Stimulated activated CD8-positive, alpha-beta memory T cell treated with anti-CD3 and anti-CD28 coated beads, Interleukin-4, amount 100 ng/mL, for 24 hours (primary cell): ENCODE data around the gene SAG.

ENCODE experiments used
- DNase-seq: peaks from one replicate; pipeline ENCODE4 v3.0.0-alpha.2; 2020; ENCODE audit warnings: low read depth

SAG gene

GRCh38 chr2:233288663-233289062 is 19.0 kb upstream of the SAG start:
- no peak for DNase-seq

DNA sequence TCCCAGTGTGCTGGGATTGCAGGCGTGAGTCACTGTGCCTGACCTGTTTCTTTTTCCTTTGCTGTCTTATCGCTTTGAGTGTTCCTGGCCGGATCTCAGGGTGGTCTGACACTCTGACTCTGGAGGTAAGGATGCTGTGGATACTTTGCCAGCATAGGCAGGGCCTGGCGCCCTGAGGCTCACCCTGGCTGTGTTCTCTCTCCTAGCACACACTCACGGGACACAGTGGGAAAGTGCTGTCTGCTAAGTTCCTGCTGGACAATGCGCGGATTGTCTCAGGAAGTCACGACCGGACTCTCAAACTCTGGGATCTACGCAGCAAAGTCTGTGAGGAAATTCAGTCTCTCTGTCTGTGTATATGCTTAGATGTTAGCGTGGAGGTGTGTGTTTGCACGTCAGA is 18.0 kb upstream of the SAG start:
- no peak for DNase-seq

- DNase-seq: no peak
Observed at GRCh38 chr2:233290051-233290845, 17.4 kb upstream of the SAG start.

DNA sequence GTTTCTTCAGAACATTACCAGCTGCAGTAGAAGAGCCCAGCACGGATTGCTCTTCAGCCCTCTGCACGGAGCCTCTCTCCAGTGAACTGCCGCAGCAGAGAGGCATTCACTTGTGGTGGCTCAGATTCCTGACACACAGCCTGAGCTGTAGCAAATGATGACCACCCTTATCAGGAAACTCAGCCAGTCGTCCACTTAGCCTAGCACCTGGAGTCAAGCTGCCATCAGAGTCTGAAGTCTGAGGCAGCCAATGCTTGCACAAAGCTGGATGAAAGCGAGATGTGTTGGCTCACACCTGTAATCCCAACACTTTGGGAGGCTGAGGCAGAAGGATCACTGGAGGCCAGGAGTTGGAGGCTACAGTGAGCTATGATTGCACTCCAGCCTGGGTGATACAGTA is 11.7 kb upstream of the SAG start:
- DNase-seq: no peak

DNA sequence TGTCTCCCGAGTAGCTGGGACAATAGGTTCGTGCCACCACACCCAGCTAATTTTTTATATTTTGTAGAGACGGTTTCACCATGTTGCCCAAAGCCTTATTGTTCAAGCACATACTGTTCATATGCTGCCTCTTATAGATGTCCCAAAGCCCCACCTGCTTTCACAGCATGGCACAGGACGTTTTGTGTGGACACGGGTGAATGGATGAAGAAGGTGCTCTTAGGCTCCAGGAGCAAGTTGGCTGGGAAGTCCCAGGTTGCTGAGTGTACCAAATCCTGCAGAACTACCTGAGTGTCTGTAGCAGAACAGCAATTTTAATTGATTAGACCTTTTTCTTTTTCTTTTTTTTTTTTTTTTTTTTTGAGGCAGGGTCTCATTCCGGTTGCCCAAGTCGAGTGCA is 10.5 kb upstream of the SAG start:
- DNase-seq: no peak

GRCh38 chr2:233300401-233300800 is 7.2 kb upstream of the SAG start:
- no peak for DNase-seq

DNA sequence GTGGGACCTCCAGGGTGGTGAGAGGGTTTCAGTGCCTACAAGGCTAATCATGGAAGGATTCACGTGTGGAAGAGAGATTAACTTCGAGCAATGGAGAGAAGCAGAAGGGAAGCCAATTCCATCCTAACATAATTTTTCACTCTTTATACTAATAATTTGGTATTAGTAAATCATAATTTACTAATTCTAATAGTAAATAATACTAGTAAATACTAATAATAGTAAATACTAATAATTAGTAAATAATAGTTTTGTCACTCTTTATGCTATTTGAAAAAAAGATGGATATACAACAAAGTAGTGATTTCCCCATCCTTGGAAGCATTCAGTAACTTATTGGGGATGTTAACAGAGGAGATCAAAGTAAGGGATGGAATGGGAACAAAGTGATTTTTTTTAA is 6.4 kb upstream of the SAG start:
- no peak for DNase-seq

- DNase-seq: no peak
Observed at GRCh38 chr2:233301811-233302210, 5.8 kb upstream of the SAG start.

- DNase-seq: no peak
Observed at GRCh38 chr2:233303252-233303651, 4.4 kb upstream of the SAG start.

DNA sequence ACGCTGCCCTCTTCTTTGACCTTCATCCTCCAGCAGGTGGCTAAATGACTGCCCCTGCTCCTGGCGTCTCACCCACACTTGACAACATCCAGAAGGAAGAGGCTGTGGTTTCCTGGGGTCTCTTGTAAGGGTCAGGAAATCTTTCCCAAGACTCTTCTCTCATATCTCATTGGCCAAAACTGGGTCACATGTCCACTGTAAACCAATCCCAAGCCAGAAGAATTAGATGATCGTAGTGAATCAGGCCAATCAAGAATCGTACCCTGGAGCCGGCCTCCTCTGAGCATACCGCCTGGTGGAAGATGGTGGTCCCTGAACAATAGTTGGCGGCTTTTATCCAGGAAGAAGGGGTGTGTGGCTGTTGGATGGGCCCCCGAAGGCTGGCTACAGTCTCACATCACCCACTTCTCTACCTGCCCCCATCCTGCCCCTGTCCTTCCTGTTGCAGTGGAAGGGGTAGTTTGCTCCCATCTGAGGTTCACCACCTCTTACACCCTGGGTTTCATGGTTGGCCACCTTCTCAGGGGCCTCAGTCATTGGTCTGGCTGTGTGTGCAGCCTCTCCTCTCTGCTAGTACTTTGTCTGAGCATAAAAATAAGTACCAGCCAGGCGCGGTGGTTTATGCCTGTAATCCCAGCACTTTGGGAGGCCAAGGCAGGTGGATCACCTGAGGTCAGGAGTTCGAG is 3.8 kb downstream of the SAG start:
- DNase-seq: no peak

DNA sequence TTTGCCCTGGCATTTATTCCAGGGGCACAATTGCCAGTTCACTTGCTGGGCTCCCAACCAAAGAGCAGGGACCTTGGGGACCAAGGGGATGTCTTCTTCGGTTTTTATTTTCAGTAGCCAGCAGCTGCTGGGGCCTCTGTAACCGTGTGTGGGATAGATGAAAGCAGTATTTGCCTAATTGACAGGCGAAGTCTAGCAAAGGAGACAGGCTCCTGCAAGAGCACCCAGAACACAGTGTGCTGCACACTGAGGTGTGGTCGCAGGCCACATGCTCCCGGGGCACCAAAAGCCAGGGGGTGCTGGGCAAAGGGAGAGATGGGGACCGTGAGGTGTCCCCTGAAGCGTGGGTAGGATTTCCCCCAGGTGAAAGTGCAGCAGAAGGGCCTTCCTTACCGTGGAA is 5.3 kb downstream of the SAG start:
- DNase-seq: no peak

- DNase-seq: no peak
Observed at GRCh38 chr2:233314180-233314925, 6.7 kb downstream of the SAG start.

DNA sequence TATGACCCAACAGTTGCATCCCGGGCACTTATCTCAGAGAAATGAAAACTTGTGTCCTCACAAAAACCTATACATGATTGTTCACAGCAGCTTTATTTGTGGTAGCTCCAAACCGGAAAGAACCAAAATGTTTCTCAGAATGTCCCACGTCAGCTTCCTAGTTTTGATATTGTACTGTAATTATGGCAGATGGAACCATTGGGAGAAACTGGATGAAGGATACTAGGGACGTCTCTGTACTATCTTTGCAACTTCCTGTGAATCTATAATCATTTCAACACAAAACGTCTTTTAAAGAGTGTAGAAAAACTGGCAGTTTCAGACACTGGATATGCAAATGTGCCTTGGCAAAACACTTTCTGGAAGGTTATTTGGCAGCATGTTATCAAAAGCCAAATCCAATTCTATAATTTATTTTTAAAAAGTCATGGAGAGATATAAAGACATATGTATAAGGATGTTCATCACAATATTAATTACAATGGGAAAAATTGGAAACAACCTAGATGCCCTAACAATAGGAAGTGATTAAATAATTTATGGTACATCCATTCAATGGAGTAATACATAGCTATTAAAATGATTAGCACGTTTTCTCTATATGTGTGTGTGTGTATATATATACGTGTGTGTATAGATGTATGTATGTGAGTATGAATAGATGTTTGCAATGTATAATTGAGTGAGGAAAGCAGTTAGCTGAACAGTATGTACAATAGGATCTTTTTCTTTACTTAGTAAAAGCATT is 9.8 kb downstream of the SAG start:
- DNase-seq: no peak

DNA sequence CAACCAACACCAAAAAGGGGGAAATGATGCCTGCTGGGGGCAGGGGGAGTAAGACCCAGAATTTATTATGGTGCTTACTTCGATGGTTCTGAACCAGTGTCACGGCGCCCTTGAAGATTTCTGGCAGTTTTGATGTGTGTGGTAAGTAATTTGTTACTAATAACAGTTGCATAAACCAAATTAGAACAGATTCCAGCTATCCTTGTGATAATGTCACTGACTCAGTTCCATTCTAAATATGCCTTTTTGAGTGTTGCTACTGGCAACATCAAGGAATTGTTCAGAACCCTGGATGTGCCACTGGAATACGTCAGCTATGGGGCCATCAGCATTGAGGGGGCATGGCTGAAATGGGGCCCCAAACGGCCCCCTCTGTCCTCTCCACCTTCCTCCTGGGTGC is 11.6 kb downstream of the SAG start:
- DNase-seq: no peak

- no peak for DNase-seq
Observed at GRCh38 chr2:233320470-233320869, 12.9 kb downstream of the SAG start.

GRCh38 chr2:233321166-233321565 is 13.6 kb downstream of the SAG start:
- DNase-seq: no peak

DNA sequence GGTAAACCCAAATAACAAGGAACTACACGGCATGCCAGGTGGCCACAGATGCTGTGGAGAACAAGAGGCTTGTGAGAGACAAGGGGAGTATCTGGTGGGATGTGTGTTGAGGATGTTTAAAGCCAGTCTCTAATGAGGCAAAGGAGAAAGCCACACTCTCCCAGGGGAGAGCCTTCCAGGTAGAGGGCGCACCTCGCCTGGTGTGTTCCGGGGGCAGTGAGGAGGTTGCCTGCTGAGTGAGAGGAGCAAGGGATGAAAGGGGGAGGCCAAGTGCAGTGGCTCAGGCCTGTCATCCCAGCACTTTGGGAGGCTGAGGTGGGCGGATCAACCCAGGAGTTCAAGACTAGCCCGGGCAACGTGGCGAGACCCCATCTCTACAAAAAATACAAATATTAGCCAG is 16.2 kb downstream of the SAG start:
- no peak for DNase-seq

GRCh38 chr2:233325256-233325655 is 17.6 kb downstream of the SAG start:
- DNase-seq: no peak

- DNase-seq: no peak
Observed at GRCh38 chr2:233325814-233326213, 18.2 kb downstream of the SAG start.

DNA sequence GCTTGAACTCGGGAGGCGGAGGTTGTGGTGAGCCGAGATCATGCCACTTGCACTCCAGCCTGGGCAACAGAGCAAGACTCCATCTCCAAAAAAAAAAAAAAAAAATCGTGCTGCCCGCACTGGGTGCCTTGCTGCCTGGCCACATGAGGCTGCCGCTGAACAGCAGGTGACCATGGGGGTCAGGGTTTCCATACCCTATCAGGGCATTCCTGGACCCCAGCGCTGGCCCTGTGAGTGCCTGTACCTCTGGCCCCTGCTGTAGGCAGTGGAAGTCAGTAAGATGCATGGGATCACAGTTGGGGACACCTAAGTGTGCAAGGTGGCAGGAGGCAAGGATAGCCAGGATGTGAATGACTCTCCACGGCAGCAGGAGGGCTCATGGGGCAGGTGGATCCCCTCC is 18.9 kb downstream of the SAG start:
- no peak for DNase-seq

DNA sequence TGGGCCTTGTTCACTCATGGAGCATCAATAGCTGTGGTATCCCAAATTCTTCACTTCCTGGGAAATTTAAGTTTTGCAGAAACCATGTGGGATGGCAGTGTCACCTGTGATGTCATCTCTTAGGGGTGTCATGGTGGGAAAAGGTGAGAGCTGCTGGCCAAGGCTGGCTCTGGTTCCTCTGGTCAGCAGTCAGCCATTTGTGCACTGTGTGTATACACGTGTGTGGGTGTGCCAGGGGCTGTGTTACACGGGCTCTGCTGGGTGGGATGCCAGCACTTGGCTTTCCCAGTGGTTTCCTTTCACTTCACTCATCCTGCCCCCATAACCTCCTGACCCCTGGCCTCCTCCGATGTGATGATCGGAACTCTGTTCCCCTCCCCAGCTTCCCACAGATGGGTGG is 21.3 kb downstream of the SAG start:
- no peak for DNase-seq

DNA sequence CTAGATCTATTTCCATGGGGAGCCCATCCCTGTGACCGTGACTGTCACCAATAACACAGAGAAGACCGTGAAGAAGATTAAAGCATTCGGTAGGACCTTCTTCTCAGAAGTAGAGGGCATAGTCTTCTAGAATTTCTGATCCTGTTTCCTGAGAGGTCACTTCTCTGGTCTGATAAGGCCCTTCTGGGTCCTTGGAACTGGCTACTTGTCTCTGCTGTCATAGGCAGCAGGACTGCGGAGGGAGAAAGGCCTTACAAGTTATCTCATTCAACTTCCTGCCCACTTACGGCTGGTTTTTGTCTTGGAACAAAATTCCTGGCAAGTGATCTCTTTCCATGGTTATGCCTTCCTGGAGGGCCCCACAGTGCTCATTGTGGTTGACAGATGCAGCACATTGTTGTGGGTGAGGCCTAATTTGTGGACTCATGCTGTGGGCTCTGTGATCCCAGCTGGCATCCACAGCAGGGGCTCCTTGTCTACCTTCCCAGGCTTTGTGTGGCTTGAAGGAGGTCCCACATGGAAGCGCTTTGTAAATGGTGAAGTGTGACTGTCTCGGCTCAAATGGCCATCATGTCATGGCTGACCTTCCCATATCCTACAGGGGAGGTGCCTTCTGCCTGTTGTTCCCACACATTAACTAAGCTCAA is 22.0 kb downstream of the SAG start:
- DNase-seq: no peak
